Activated CD4-positive, alpha-beta T cell treated with anti-CD3 and anti-CD28 coated beads for 24 hours (primary cell): ENCODE results near the gene ABCD1.
"Not testable (repeated sequence)": the region's sequence is repeated elsewhere in the genome, so short reads cannot be mapped to it uniquely, and the experiment has no call there.

Experiments
- DNase-seq, 2 donors: peaks; one replicate each; pipeline ENCODE4 v3.0.0-alpha.2; 2020; ENCODE audit warnings: low read depth in 2 of 2

ABCD1 gene

GRCh38 chrX:153709726-153710674, 14.7 kb upstream of the ABCD1 start:
- DNase-seq = no peak

- no peak for DNase-seq
Observed at GRCh38 chrX:153714256-153714655, 10.4 kb upstream of the ABCD1 start.

GRCh38 chrX:153717445-153717844, 7.2 kb upstream of the ABCD1 start:
- DNase-seq = no peak

- no peak for DNase-seq
Observed at GRCh38 chrX:153719238-153719637, 5.4 kb upstream of the ABCD1 start.

- no peak for DNase-seq
Observed at GRCh38 chrX:153719701-153720100, 5.0 kb upstream of the ABCD1 start.

GRCh38 chrX:153722704-153723350, 1.8 kb upstream of the ABCD1 start:
- DNase-seq = no peak

- peak in 1 of 2 donors; percentile 37 for DNase-seq
Observed at GRCh38 chrX:153723351-153724251, 1.1 kb upstream of the ABCD1 start.

- no peak for DNase-seq
Observed at GRCh38 chrX:153725039-153725831, 579 bp downstream of the ABCD1 start.

- DNase-seq = no peak
Observed at GRCh38 chrX:153725832-153726285, 1.2 kb downstream of the ABCD1 start.

- no peak for DNase-seq
Observed at GRCh38 chrX:153726286-153727122, 1.8 kb downstream of the ABCD1 start.

- no peak for DNase-seq
Observed at GRCh38 chrX:153727123-153727931, 2.7 kb downstream of the ABCD1 start.

- DNase-seq = no peak
Observed at GRCh38 chrX:153728095-153728494, 3.4 kb downstream of the ABCD1 start.

- no peak for DNase-seq
Observed at GRCh38 chrX:153728951-153729631, 4.4 kb downstream of the ABCD1 start.

GRCh38 chrX:153730115-153730514, 5.5 kb downstream of the ABCD1 start:
- DNase-seq = not testable (repeated sequence)

GRCh38 chrX:153731117-153731844, 6.6 kb downstream of the ABCD1 start:
- DNase-seq = no peak

- DNase-seq = no peak
Observed at GRCh38 chrX:153731845-153732215, 7.2 kb downstream of the ABCD1 start.

- DNase-seq = no peak
Observed at GRCh38 chrX:153732401-153732800, 7.7 kb downstream of the ABCD1 start.

- no peak for DNase-seq
Observed at GRCh38 chrX:153733651-153734240, 9.1 kb downstream of the ABCD1 start.
